Activated T-helper 1 cell treated with anti-CD3 and anti-CD28 coated beads, Interleukin-12 subunit alpha, Interleukin-12 subunit beta, Interleukin-2, Interleukin-4 antibody, amounts not matched to agents 30 ng/mL and 10 ng/mL and 1 ng/mL, durations not matched to agents 14 hours and 24 hours and 36 hours (primary cell): ENCODE measurements around the gene TSTD2. TPM values are rescaled to one million over a fixed set of nuclear protein-coding genes. Genes with fewer than 3 reads are reported as not detected.
A peak's percentile ranks its signal among the peaks of the same experiment; 100 is the strongest.
"Not testable (repeated sequence)": the region's sequence is repeated elsewhere in the genome, so short reads cannot be mapped to it uniquely, and the experiment has no call there.

ENCODE experiments used
- DNase-seq: peaks from one replicate; pipeline ENCODE4 v3.0.0; 2021; ENCODE audit warnings: low spot score
- H3K27ac Mint-ChIP-seq: one replicate; pipeline ENCODE4 v1.8.0; 2021; ENCODE audit warnings: mild to moderate bottlenecking, mixed read lengths
- H3K27me3 Mint-ChIP-seq: one replicate; pipeline ENCODE4 v1.8.0; 2022; ENCODE audit warnings: mild to moderate bottlenecking, moderate library complexity, mixed read lengths; ENCODE audit not compliant: insufficient read depth
- H3K36me3 Mint-ChIP-seq: one replicate; pipeline ENCODE4 v1.8.0; 2021; ENCODE audit warnings: low read depth, mixed read lengths
- H3K4me1 Mint-ChIP-seq: one replicate; pipeline ENCODE4 v1.8.0; 2021; ENCODE audit warnings: low read depth, mixed read lengths
- H3K4me3 Mint-ChIP-seq: one replicate; pipeline ENCODE4 v1.8.0; 2021; ENCODE audit warnings: mild to moderate bottlenecking, moderate library complexity, mixed read lengths
- H3K9me3 Mint-ChIP-seq: one replicate; pipeline ENCODE4 v1.8.0; 2021; ENCODE audit warnings: mixed read lengths
- intact Hi-C: fragments of 100-400 bp; cut with micrococcal nuclease; formaldehyde crosslinking; loops from one replicate; pipeline ENCODE4 v1.15.1; 2024
- total RNA-seq: library from RNA; stranded (reverse); gene quantifications from 2 replicates; pipeline ENCODE4 v1.2.3, GENCODE V29; 2022

The TSTD2 gene
- total RNA-seq, 1 donor from 2014 or later = 16.4 TPM

- Mint-ChIP-seq H3K9me3 (no peaks in the 10 kb centered on the region), H3K36me3 (peaks cover 10% of the 10 kb centered on the region), H3K27ac (no peak overlapping the region), H3K27me3 (no peaks in the 10 kb centered on the region), H3K4me1 (peaks cover 9% of the 10 kb centered on the region), H3K4me3 (no peak overlapping the region)
- intact Hi-C loops = loop anchor here (5.0 kb wide), 1 partner anchor 40 kb away; no protein-coding TSS in a partner anchor
- DNase-seq = no peak
Measured at GRCh38 chr9:97596906-97597305, 36.3 kb downstream of the TSTD2 start.

- intact Hi-C loops = no loop called here
- Mint-ChIP-seq H3K27ac (no peak overlapping the region), H3K4me3 (no peak overlapping the region), H3K36me3 (peaks cover 2% of the 10 kb centered on the region), H3K27me3 (peaks cover 3% of the 10 kb centered on the region), H3K4me1 (peaks cover 9% of the 10 kb centered on the region), H3K9me3 (no peaks in the 10 kb centered on the region)
- no peak for DNase-seq
Measured at GRCh38 chr9:97594381-97594921, 38.7 kb downstream of the TSTD2 start.

- intact Hi-C loops = no loop called here
- Mint-ChIP-seq H3K27ac (no peak overlapping the region), H3K36me3 (peaks cover 2% of the 10 kb centered on the region), H3K27me3 (peaks cover 3% of the 10 kb centered on the region), H3K4me1 (peaks cover 7% of the 10 kb centered on the region), H3K4me3 (no peak overlapping the region), H3K9me3 (no peaks in the 10 kb centered on the region)
- no peak for DNase-seq
Measured at GRCh38 chr9:97593960-97594359, 39.2 kb downstream of the TSTD2 start.

GRCh38 chr9:97592126-97592525 lies 41.0 kb downstream of the TSTD2 start:
- H3K4me3 Mint-ChIP-seq = no peak overlapping the region
- DNase-seq = no peak
- H3K4me1 Mint-ChIP-seq = no peaks in the 10 kb centered on the region
- peaks cover 3% of the 10 kb centered on the region for H3K27me3 Mint-ChIP-seq
- peaks cover 5% of the 10 kb centered on the region for H3K9me3 Mint-ChIP-seq
- intact Hi-C loops = no loop called here
- no peak overlapping the region for H3K27ac Mint-ChIP-seq
- H3K36me3 Mint-ChIP-seq = no peaks in the 10 kb centered on the region

- Mint-ChIP-seq H3K27me3 (peaks cover 4% of the 10 kb centered on the region), H3K27ac (no peak overlapping the region), H3K9me3 (peaks cover 9% of the 10 kb centered on the region), H3K4me3 (no peak overlapping the region), H3K4me1 (no peaks in the 10 kb centered on the region), H3K36me3 (no peaks in the 10 kb centered on the region)
- no peak for DNase-seq
- intact Hi-C loops = no loop called here
Measured at GRCh38 chr9:97591535-97591934, 41.6 kb downstream of the TSTD2 start.

GRCh38 chr9:97586909-97587308 lies 46.3 kb downstream of the TSTD2 start:
- DNase-seq, H3K9me3 Mint-ChIP-seq, H3K4me3 Mint-ChIP-seq, H3K27ac Mint-ChIP-seq, H3K36me3 Mint-ChIP-seq, H3K4me1 Mint-ChIP-seq, H3K27me3 Mint-ChIP-seq, intact Hi-C loops: not testable (repeated sequence)

- DNase-seq, H3K27ac Mint-ChIP-seq, H3K9me3 Mint-ChIP-seq, H3K36me3 Mint-ChIP-seq, H3K4me1 Mint-ChIP-seq, H3K4me3 Mint-ChIP-seq, intact Hi-C loops, H3K27me3 Mint-ChIP-seq: not testable (repeated sequence)
Measured at GRCh38 chr9:97584778-97585177, 48.4 kb downstream of the TSTD2 start.

- H3K4me1 Mint-ChIP-seq, H3K36me3 Mint-ChIP-seq, H3K4me3 Mint-ChIP-seq, DNase-seq, H3K27me3 Mint-ChIP-seq, H3K9me3 Mint-ChIP-seq, intact Hi-C loops, H3K27ac Mint-ChIP-seq: not testable (repeated sequence)
Measured at GRCh38 chr9:97581590-97581989, 51.6 kb downstream of the TSTD2 start.

GRCh38 chr9:97579914-97580313 lies 53.3 kb downstream of the TSTD2 start:
- H3K27ac Mint-ChIP-seq = no peak overlapping the region
- intact Hi-C loops = no loop called here

GRCh38 chr9:97578846-97579245 lies 54.3 kb downstream of the TSTD2 start:
- no peaks in the 10 kb centered on the region for H3K36me3 Mint-ChIP-seq
- H3K4me1 Mint-ChIP-seq = peaks cover 9% of the 10 kb centered on the region
- peaks cover 2% of the 10 kb centered on the region for H3K27me3 Mint-ChIP-seq
- no peak for DNase-seq
- intact Hi-C loops = no loop called here
- no peak overlapping the region for H3K4me3 Mint-ChIP-seq
- no peaks in the 10 kb centered on the region for H3K9me3 Mint-ChIP-seq
- H3K27ac Mint-ChIP-seq = no peak overlapping the region

More at GRCh38 chr9:97579914-97580313, 53.3 kb downstream of the TSTD2 start:
- no peak overlapping the region for H3K4me3 Mint-ChIP-seq
- H3K36me3 Mint-ChIP-seq = no peaks in the 10 kb centered on the region
- H3K9me3 Mint-ChIP-seq = no peaks in the 10 kb centered on the region
- H3K4me1 Mint-ChIP-seq = peaks cover 6% of the 10 kb centered on the region
- peaks cover 2% of the 10 kb centered on the region for H3K27me3 Mint-ChIP-seq
- no peak for DNase-seq

GRCh38 chr9:97577051-97577450 lies 56.1 kb downstream of the TSTD2 start:
- H3K27ac Mint-ChIP-seq = no peak overlapping the region
- peaks cover 9% of the 10 kb centered on the region for H3K4me1 Mint-ChIP-seq
- no peaks in the 10 kb centered on the region for H3K36me3 Mint-ChIP-seq
- no peaks in the 10 kb centered on the region for H3K9me3 Mint-ChIP-seq
- H3K27me3 Mint-ChIP-seq = peaks cover 2% of the 10 kb centered on the region
- intact Hi-C loops = no loop called here
- DNase-seq = no peak
- H3K4me3 Mint-ChIP-seq = no peak overlapping the region

GRCh38 chr9:97575673-97576200 lies 57.4 kb downstream of the TSTD2 start:
- Mint-ChIP-seq H3K27me3 (peaks cover 2% of the 10 kb centered on the region), H3K27ac (no peak overlapping the region), H3K4me3 (peak overlapping the region; percentile 35), H3K9me3 (no peaks in the 10 kb centered on the region), H3K4me1 (peaks cover 9% of the 10 kb centered on the region), H3K36me3 (no peaks in the 10 kb centered on the region)
- intact Hi-C loops = no loop called here
- DNase-seq = no peak

- H3K4me1 Mint-ChIP-seq, H3K9me3 Mint-ChIP-seq, H3K27me3 Mint-ChIP-seq, H3K36me3 Mint-ChIP-seq: not testable (repeated sequence)
- peak overlapping the region; percentile 65 for H3K27ac Mint-ChIP-seq
- intact Hi-C loops = loop anchor here (5.0 kb wide), 1 partner anchor 392 kb away; no protein-coding TSS in a partner anchor
- peak overlapping the region; percentile 79 for H3K4me3 Mint-ChIP-seq
- DNase-seq = peak; percentile 21
Measured at GRCh38 chr9:97574921-97575672, 58.1 kb downstream of the TSTD2 start.
